H9 (cell line): Measurements from ENCODE around the gene UBE2J1. TPM values are rescaled to one million over a fixed set of nuclear protein-coding genes. Genes with fewer than 3 reads are reported as not detected.
A peak's percentile ranks its signal among the peaks of the same experiment; 100 is the strongest.
"Not testable (repeated sequence)": the region's sequence is repeated elsewhere in the genome, so short reads cannot be mapped to it uniquely, and the experiment has no call there.

Experiments used
- DNase-seq: peaks from one replicate; pipeline ENCODE4 v3.0.0-alpha.2; 2017
- H2AFZ ChIP-seq: one replicate; pipeline ENCODE4 v1.6.1; 2013; ENCODE audit warnings: mild to moderate bottlenecking, low read length, control low read depth, moderate library complexity
- H2AK5ac ChIP-seq: 2 replicates; pipeline ENCODE4 v1.6.1; 2013; ENCODE audit warnings: low read length, control low read depth, mixed read lengths; ENCODE audit not compliant: insufficient read length
- H2BK120ac ChIP-seq: one replicate; pipeline ENCODE4 v1.6.1; 2013; ENCODE audit warnings: low read depth, mild to moderate bottlenecking, low read length, control low read depth, inconsistent platforms; ENCODE audit not compliant: poor library complexity, severe bottlenecking
- H2BK12ac ChIP-seq: 2 replicates; pipeline ENCODE4 v1.6.1; 2013; ENCODE audit warnings: low read length, control low read depth, mixed read lengths, low read depth; ENCODE audit not compliant: insufficient read length
- H2BK15ac ChIP-seq: 2 replicates; pipeline ENCODE4 v1.6.1; 2013; ENCODE audit warnings: low read depth, low read length, control low read depth
- H2BK20ac ChIP-seq: one replicate; pipeline ENCODE4 v1.6.1; 2013; ENCODE audit warnings: low read depth, mild to moderate bottlenecking, low read length, control low read depth, inconsistent platforms; ENCODE audit not compliant: poor library complexity, severe bottlenecking
- H2BK5ac ChIP-seq: 2 replicates; pipeline ENCODE4 v1.6.1; 2013; ENCODE audit warnings: low read length, control low read depth, mixed read lengths; ENCODE audit not compliant: insufficient read length
- H3K14ac ChIP-seq: 2 replicates; pipeline ENCODE4 v1.6.1; 2013; ENCODE audit warnings: low read length, control low read depth; ENCODE audit not compliant: insufficient read depth
- H3K18ac ChIP-seq: 2 replicates; pipeline ENCODE4 v1.6.1; 2013; ENCODE audit warnings: low read depth, mild to moderate bottlenecking, mixed read lengths, low read length, control low read depth; ENCODE audit not compliant: insufficient read length
- H3K23ac ChIP-seq: 2 replicates; pipeline ENCODE4 v1.6.1; 2013; ENCODE audit warnings: low read length, control low read depth, mixed read lengths, low read depth; ENCODE audit not compliant: insufficient read length
- H3K23me2 ChIP-seq: 2 replicates; pipeline ENCODE4 v1.6.1; 2013; ENCODE audit warnings: low read depth, mild to moderate bottlenecking, mixed read lengths, low read length, control low read depth; ENCODE audit not compliant: insufficient read length, poor library complexity, severe bottlenecking
- H3K27ac ChIP-seq: 2 replicates; pipeline ENCODE4 v1.5.1; 2013; ENCODE audit warnings: low read length, control low read depth, mixed read lengths, low read depth; ENCODE audit not compliant: insufficient read length
- H3K27me3 ChIP-seq: 2 replicates; pipeline ENCODE4 v1.6.1; 2013; ENCODE audit warnings: low read length, control low read depth, inconsistent platforms; ENCODE audit not compliant: insufficient read depth
- H3K4ac ChIP-seq: 2 replicates; pipeline ENCODE4 v1.6.1; 2013; ENCODE audit warnings: low read depth, mild to moderate bottlenecking, control low read depth, inconsistent platforms, low read length, moderate library complexity
- H3K4me1 ChIP-seq: 2 replicates; pipeline ENCODE4 v1.6.1; 2013; ENCODE audit warnings: low read length, control low read depth, inconsistent platforms; ENCODE audit not compliant: insufficient read depth
- H3K4me2 ChIP-seq: 2 replicates; pipeline ENCODE4 v1.6.1; 2013; ENCODE audit warnings: low read length, control low read depth, mixed read lengths; ENCODE audit not compliant: insufficient read length, insufficient read depth
- H3K56ac ChIP-seq: 2 replicates; pipeline ENCODE4 v1.6.1; 2013; ENCODE audit warnings: low read depth, mild to moderate bottlenecking, mixed read lengths, low read length, control low read depth; ENCODE audit not compliant: insufficient read length
- H3K79me1 ChIP-seq: 2 replicates; pipeline ENCODE4 v1.6.1; 2013; ENCODE audit warnings: low read depth, mild to moderate bottlenecking, moderate library complexity, low read length, control low read depth, inconsistent platforms; ENCODE audit not compliant: insufficient read depth, poor library complexity, severe bottlenecking
- H3K79me2 ChIP-seq: 2 replicates; pipeline ENCODE4 v1.6.1; 2013; ENCODE audit warnings: low read length, control low read depth, inconsistent platforms; ENCODE audit not compliant: insufficient read depth
- H3K9ac ChIP-seq: 2 replicates; pipeline ENCODE4 v1.6.1; 2013; ENCODE audit warnings: low read length, control low read depth, mixed read lengths; ENCODE audit not compliant: insufficient read length; ENCODE audit errors: extremely low read depth
- H3K9me3 ChIP-seq: one replicate; pipeline ENCODE4 v1.6.1; 2013; ENCODE audit warnings: low read depth, low read length, inconsistent platforms; ENCODE audit not compliant: control insufficient read depth
- H3T11ph ChIP-seq: one replicate; pipeline ENCODE4 v1.6.1; 2013; ENCODE audit warnings: mild to moderate bottlenecking, low read length, control low read depth, inconsistent platforms
- H4K20me1 ChIP-seq: one replicate; pipeline ENCODE4 v1.6.1; 2013; ENCODE audit not compliant: control insufficient read depth, insufficient read length, insufficient read depth
- H4K5ac ChIP-seq: 2 replicates; pipeline ENCODE4 v1.6.1; 2013; ENCODE audit warnings: low read depth, mild to moderate bottlenecking, mixed read lengths, low read length, control low read depth; ENCODE audit not compliant: insufficient read length
- H4K8ac ChIP-seq: replicated peaks from 2 replicates; pipeline ENCODE4 v1.6.1; 2013; ENCODE audit warnings: low read length, control low read depth, mixed read lengths, low read depth; ENCODE audit not compliant: insufficient read length
- H4K91ac ChIP-seq: 2 replicates; pipeline ENCODE4 v1.6.1; 2013; ENCODE audit warnings: low read depth, mild to moderate bottlenecking, moderate library complexity, mixed read lengths, low read length, control low read depth; ENCODE audit not compliant: insufficient read length
- H3K27ac Mint-ChIP-seq, 3 experiments: 2 replicates in 2 of 3; 3 replicates in 1 of 3; pipeline ENCODE4 v1.8.0; 2020 to 2021; ENCODE audit warnings: mixed read lengths in 3 of 3, mild to moderate bottlenecking in 1 of 3, moderate library complexity in 1 of 3
- H3K27me3 Mint-ChIP-seq: 2 replicates; pipeline ENCODE4 v1.8.0; 2021; ENCODE audit warnings: low read depth, mild to moderate bottlenecking, moderate library complexity, mixed read lengths
- H3K36me3 Mint-ChIP-seq, 3 experiments: 2 replicates in 2 of 3; 3 replicates in 1 of 3; pipeline ENCODE4 v1.8.0; 2020 to 2021; ENCODE audit warnings: low read depth in 3 of 3, mixed read lengths in 3 of 3; ENCODE audit not compliant: insufficient read depth in 1 of 3
- H3K4me1 Mint-ChIP-seq, 2 experiments: 2 replicates each; pipeline ENCODE4 v1.8.0; 2020; ENCODE audit warnings: mixed read lengths in 2 of 2
- H3K4me3 Mint-ChIP-seq, 2 experiments: 2 replicates in 1 of 2; 3 replicates in 1 of 2; pipeline ENCODE4 v1.8.0; 2020 to 2021; ENCODE audit warnings: mild to moderate bottlenecking in 2 of 2, mixed read lengths in 2 of 2, moderate library complexity in 1 of 2
- H3K9me3 Mint-ChIP-seq, 2 experiments: 2 replicates in 1 of 2; 3 replicates in 1 of 2; pipeline ENCODE4 v1.8.0; 2020; ENCODE audit warnings: mild to moderate bottlenecking in 2 of 2, mixed read lengths in 2 of 2, moderate library complexity in 1 of 2
- CTCF ChIP-seq: fragments of 200-600 bp; sonication (generic); conservative IDR thresholded peaks from 3 replicates; pipeline ENCODE4 v1.8.0; 2021; ENCODE audit warnings: antibody characterized with exemption, mild to moderate bottlenecking
- WGBS: extraction: QIAGEN DNeasy Blood & Tissue Kit; methylation state at CpG from one replicate; pipeline ENCODE4 v1.1.7; 2013; ENCODE audit warnings: missing lambda C conversion rate, low lambda C conversion rate, mixed read lengths; ENCODE audit not compliant: insufficient read length; ENCODE audit errors: extremely low coverage; 5-methylcytosine and 5-hydroxymethylcytosine counted together
- total RNA-seq: library from RNA; stranded (reverse); gene quantifications from 2 replicates; pipeline ENCODE4 v1.2.1, GENCODE V29; 2021

Gene UBE2J1
- total RNA-seq, 1 experiment from 2014 or later, result 13.1 TPM

GRCh38 chr6:89308525-89309395 is 43.8 kb downstream of the UBE2J1 start:
- no peaks in the 10 kb centered on the region for H3K79me1 ChIP-seq
- WGBS, result no CpG with 5 or more reads among the region's 9 CpGs

DNA sequence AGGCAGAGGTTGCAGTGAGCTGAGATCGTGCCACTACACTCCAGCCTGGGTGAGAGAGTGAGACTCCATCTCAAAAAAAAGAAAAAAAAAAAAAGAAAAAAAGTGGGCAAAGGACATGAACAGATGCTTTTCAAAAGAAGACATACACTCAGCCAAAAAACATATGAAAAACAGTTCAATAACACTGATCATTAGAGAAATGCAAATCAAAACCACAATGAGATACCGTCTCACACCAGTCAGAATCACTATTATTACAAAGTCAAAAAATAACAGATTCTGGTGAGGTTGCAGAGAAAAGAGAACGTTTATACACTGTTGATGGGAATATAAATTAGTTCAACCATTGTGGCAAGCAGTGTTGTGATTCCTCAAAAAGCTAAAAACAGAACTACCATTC is 48.0 kb downstream of the UBE2J1 start:
- H4K5ac ChIP-seq, H2AFZ ChIP-seq, H3K4ac ChIP-seq, H3K23me2 ChIP-seq, H3K4me1 ChIP-seq, H4K20me1 ChIP-seq, H2BK5ac ChIP-seq, H3K27ac Mint-ChIP-seq, H3K9ac ChIP-seq, H3K4me1 Mint-ChIP-seq, H3K4me3 Mint-ChIP-seq, H3K9me3 ChIP-seq, H3K36me3 Mint-ChIP-seq, H3K9me3 Mint-ChIP-seq, H3K27ac ChIP-seq, H3K14ac ChIP-seq, H3K79me2 ChIP-seq, H3K4me2 ChIP-seq, H3K23ac ChIP-seq, H3K56ac ChIP-seq, H2BK120ac ChIP-seq, H3K27me3 Mint-ChIP-seq, DNase-seq, H3K79me1 ChIP-seq, H2BK15ac ChIP-seq, H2AK5ac ChIP-seq, H3K27me3 ChIP-seq, H2BK20ac ChIP-seq, H2BK12ac ChIP-seq, H3T11ph ChIP-seq, H4K91ac ChIP-seq, H4K8ac ChIP-seq, H3K18ac ChIP-seq: not testable (repeated sequence)
- WGBS, result no CpG with 5 or more reads among the region's 3 CpGs

More at GRCh38 chr6:89308525-89309395, 43.8 kb downstream of the UBE2J1 start:
- H3K4me2 ChIP-seq, result no peak overlapping the region
- no peak overlapping the region for H2BK15ac ChIP-seq
- no peak overlapping the region for H2BK20ac ChIP-seq
- H4K91ac ChIP-seq, result no peak overlapping the region
- H3T11ph ChIP-seq, result no peak overlapping the region
- H2BK120ac ChIP-seq, result no peak overlapping the region
- no peak overlapping the region for H2BK12ac ChIP-seq
- H3K27ac ChIP-seq, result no peak overlapping the region
- no peak for DNase-seq
- no peak overlapping the region for H3K4ac ChIP-seq
- H2BK5ac ChIP-seq, result no peak overlapping the region
- no peaks in the 10 kb centered on the region for H3K9me3 ChIP-seq
- no peak overlapping the region for H2AK5ac ChIP-seq
- no peak overlapping the region for H3K56ac ChIP-seq
- no peaks in the 10 kb centered on the region for H3K4me1 ChIP-seq
- H3K79me2 ChIP-seq, result no peaks in the 10 kb centered on the region
- H3K9ac ChIP-seq, result no peak overlapping the region
- H3K27me3 Mint-ChIP-seq, result peaks cover 2% of the 10 kb centered on the region
- H3K18ac ChIP-seq, result no peak overlapping the region
- H4K8ac ChIP-seq, result no peak overlapping the region
- no peak overlapping the region for H3K23ac ChIP-seq
- H3K14ac ChIP-seq, result no peak overlapping the region
- no peaks in the 10 kb centered on the region; a peak in 1 of 5 replicates for H3K9me3 Mint-ChIP-seq
- no peaks in the 10 kb centered on the region for H3K27me3 ChIP-seq
- H4K20me1 ChIP-seq, result peaks cover 3% of the 10 kb centered on the region
- no peaks in the 10 kb centered on the region for H3K36me3 Mint-ChIP-seq
- H2AFZ ChIP-seq, result no peak overlapping the region
- no peak overlapping the region for H4K5ac ChIP-seq
- H3K23me2 ChIP-seq, result no peaks in the 10 kb centered on the region
- H3K4me3 Mint-ChIP-seq, result no peak overlapping the region
- H3K4me1 Mint-ChIP-seq, result peaks cover 13 to 17% of the 10 kb centered on the region in 2 experiments
- peak overlapping the region in 1 of 3 experiments; percentile 4; a peak in 1 of 7 replicates for H3K27ac Mint-ChIP-seq
- TF ChIP-seq CTCF, result no peak
